ENCODE results near the gene GALT.

Gene GALT

GRCh38 chr9:34652602-34653000, 6.1 kb downstream of the GALT start:
- FAIRE-seq (no peak), DNase-seq (ENCODE audit: insufficient read length, low spot score) (no peak)
- no peak for TF ChIP-seq POLR2A (IDR thresholded peaks at IDR 0.05; ENCODE audit: low read depth, low read length)

GRCh38 chr9:34653151-34654072, 6.9 kb downstream of the GALT start:
- TF ChIP-seq POLR2A (IDR thresholded peaks at IDR 0.05; ENCODE audit: low read depth, low read length), result no peak
- DNase-seq (ENCODE audit: insufficient read length, low spot score) (no peak), FAIRE-seq (no peak)

DNA sequence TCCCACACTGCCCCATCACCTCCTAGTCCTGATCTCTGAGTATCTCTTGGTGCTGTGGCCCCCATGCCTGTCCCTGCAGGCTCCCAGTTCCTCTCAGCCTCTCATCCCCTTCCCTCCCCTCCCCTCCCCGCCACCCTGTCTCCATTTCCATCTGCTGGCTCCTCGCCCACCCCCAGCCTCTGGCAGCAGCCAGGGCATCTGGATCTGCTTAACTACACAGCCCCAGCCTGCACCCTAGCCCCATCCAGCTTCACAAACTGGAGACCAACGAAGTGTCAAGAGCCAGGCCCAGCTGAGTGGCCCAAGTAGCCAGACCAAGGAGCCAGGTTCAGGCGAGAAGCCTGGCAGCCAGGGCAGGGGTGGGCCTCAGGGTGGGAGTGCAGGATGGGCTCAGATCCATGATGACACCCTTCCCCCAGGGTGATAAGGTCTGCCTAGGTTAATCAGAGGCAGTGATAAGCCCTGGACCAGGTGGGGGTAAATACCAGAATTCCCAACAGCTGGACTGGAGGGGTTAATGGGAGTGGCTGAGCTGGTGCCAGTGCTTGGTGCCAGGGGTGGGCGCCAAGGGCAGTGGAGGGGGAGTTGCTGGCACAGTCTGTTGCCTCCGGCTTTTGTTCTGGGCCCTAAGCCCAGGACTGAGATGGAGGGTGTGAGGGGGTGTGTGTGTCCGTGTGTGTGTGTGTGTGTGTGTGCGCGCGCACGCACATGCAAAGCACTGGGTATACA, 8.0 kb downstream of the GALT start:
- TF ChIP-seq POLR2A (IDR thresholded peaks at IDR 0.05; ENCODE audit: low read depth, low read length), result no peak
- DNase-seq (ENCODE audit: insufficient read length, low spot score) (no peak), FAIRE-seq (no peak)

DNA sequence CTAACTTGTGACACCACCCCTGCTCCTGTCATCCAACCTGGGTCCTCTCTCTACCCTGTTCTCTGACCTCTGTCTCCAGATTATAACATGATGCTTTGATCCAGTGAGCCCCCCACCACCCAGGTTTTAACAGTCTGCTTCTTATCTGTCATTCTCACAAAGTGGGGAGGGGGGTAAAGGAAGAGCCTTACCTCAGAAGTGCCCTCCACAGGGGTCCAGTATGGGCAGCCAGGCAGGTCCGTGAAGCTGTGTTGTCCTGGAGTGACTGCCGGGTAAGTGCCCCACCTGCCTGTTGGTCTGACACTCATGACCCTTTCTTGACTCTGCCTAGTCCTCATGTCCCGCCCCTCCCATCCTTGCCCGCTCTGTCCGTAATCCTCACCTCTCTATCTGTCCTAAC, 8.9 kb downstream of the GALT start:
- FAIRE-seq, result no peak
- TF ChIP-seq POLR2A (IDR thresholded peaks at IDR 0.05; ENCODE audit: low read depth, low read length), result no peak
- no peak for DNase-seq (ENCODE audit: insufficient read length, low spot score)

DNA sequence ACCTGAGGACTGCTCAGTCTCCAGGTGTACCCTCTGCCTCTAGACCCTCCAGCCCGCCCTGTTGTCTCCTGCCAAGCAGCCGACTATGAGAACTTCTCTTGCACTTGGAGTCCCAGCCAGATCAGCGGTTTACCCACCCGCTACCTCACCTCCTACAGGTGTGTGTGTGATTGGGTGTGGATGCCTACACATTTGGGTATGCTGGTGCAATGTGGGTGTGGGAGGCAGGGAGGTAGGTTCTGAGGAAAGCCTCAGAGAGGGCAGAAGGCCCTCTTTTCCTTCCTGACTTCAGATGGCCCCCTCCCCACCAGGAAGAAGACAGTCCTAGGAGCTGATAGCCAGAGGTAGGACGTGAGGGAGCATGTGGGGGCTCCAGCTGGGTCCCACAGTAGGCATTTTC, 10.5 kb downstream of the GALT start:
- TF ChIP-seq POLR2A (IDR thresholded peaks at IDR 0.05; ENCODE audit: low read depth, low read length), result no peak
- no peak for FAIRE-seq
- no peak for DNase-seq (ENCODE audit: insufficient read length, low spot score)

DNA sequence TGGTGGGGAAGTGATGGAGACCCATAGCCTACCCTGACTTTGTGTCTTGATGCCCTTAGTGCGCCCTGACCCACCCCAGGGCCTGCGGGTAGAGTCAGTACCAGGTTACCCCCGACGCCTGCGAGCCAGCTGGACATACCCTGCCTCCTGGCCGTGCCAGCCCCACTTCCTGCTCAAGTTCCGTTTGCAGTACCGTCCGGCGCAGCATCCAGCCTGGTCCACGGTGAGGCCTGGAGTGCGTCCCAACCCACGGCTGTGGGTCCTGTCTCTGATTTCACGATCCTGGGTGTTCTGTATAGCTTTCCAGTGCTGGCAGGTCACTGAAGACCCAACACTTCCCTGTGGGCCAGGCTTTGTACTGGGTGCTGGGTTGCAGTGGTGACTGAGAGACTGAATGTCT, 12.0 kb downstream of the GALT start:
- no peak for DNase-seq (ENCODE audit: insufficient read length, low spot score)
- TF ChIP-seq POLR2A (IDR thresholded peaks at IDR 0.05; ENCODE audit: low read depth, low read length), result no peak
- no peak for FAIRE-seq

DNA sequence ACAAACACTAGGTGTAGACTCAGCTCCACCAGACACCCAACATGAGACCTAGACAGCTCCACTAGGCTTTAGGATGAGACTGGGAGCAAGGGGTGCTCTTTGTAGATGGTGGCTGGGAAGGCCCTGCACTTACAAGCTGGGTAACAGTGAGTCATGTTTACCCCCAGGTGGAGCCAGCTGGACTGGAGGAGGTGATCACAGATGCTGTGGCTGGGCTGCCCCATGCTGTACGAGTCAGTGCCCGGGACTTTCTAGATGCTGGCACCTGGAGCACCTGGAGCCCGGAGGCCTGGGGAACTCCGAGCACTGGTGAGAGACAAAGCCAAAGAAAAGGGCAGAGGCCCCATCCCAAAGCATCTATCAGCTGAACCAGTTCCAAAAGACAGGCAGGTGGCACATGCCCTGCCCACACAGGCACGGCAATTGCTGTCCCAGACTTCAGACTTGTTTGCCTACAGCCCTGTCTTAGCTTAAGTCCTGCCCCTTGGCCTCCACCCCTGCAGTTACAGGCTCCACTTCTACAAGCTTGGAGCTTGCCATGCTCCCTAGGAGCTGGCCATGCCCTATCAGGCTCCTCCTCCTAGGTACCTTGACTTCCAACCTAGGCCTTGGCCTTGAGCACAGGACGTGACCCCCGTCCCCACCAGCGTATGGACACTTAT, 13.2 kb downstream of the GALT start:
- no peak for DNase-seq (ENCODE audit: insufficient read length, low spot score)
- FAIRE-seq, result no peak
- TF ChIP-seq POLR2A (IDR thresholded peaks at IDR 0.05; ENCODE audit: low read depth, low read length), result no peak

DNA sequence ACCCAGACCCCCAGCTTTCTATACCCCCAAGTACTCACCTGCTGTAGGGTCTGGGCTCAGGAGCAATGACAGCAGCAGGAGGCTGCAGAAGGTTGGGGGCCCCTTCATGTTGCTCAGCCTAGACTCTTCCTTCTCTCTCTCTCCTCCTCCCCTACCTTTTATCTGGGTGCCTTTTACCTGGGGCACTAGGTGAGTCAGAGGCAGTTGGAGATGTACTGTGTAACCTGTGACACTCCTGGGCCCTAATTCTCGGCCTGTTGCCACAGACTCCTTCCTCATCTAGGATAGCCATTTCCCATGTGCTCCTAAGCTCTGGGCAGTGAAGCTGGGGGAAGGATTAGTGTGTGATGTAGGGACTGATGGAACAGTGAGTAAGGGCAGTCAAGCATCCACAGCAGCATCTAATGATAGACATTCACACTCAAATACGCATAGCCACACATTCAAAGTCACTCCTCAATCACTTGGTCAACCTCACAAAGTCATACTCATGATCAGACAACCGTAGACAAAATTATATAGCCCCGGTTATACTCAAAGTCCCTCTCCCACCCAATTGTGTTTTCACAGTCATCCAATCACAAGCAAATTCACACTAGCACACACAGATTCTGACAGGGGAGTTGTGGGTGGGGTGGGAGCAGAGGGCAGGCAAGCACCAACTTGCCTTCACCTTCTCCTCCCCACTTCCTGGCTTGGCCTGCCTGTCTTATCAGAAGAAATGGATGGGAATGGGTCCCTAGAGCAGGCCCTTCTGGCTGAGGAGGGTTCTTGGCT, 16.2 kb downstream of the GALT start, which contains the start of gene CCL27:
Gene CCL27 (minus strand): TSS at position 132 of the 777 bp plus-strand sequence. CDS start 24 bp downstream, at position 108.
- no peak for FAIRE-seq
- TF ChIP-seq POLR2A (IDR thresholded peaks at IDR 0.05; ENCODE audit: low read depth, low read length), result no peak
- no peak for DNase-seq (ENCODE audit: insufficient read length, low spot score)

DNA sequence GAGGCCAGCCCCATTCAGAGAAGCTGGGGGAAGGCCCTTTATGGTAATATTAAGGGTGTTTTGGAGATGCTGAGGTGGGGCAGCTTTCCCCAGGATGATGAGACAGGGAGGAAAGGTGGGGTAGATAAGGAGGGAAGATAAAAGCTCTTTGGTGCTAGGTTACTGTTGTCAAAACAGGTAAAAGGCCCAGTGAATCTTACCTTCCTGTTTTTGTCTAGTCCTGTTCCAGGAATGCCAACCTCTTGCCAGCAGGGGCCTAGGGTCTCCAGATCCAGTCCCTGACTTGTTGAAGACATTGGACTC, 16.8 kb downstream of the GALT start:
- DNase-seq (ENCODE audit: insufficient read length, low spot score) (no peak), FAIRE-seq (no peak)
- TF ChIP-seq POLR2A (IDR thresholded peaks at IDR 0.05; ENCODE audit: low read depth, low read length), result no peak

- DNase-seq (ENCODE audit: insufficient read length, low spot score) (peak; percentile 45), FAIRE-seq (no peak)
- no peak for TF ChIP-seq POLR2A (IDR thresholded peaks at IDR 0.05; ENCODE audit: low read depth, low read length)
These were observed 18.0 kb downstream of the GALT start for GRCh38 chr9:34664281-34665066.

GRCh38 chr9:34665067-34665380, 18.5 kb downstream of the GALT start:
- TF ChIP-seq POLR2A (IDR thresholded peaks at IDR 0.05; ENCODE audit: low read depth, low read length), result no peak
- DNase-seq (ENCODE audit: insufficient read length, low spot score) (no peak), FAIRE-seq (no peak)

- FAIRE-seq (peak; percentile 80), DNase-seq (ENCODE audit: insufficient read length, low spot score) (peak; percentile 77)
- TF ChIP-seq POLR2A (IDR thresholded peaks at IDR 0.05; ENCODE audit: low read depth, low read length), result peak; percentile 74
These were observed 19.1 kb downstream of the GALT start for GRCh38 chr9:34665381-34666250.
